HG03045 (cell line): ENCODE measurements around the gene GRK5.

Experiments
- ATAC-seq: cut with Tn5 transposase; IDR thresholded peaks from one replicate; pipeline ENCODE4 v1.9.1; 2021; ENCODE audit warnings: mild to moderate bottlenecking, moderate library complexity; ENCODE audit not compliant: unreplicated experiment

Gene GRK5

GRCh38 chr10:119292968-119293760 lies 85.8 kb downstream of the GRK5 start:
- ATAC-seq = no peak

GRCh38 chr10:119296703-119297102 lies 89.3 kb downstream of the GRK5 start:
- no peak for ATAC-seq

- ATAC-seq = no peak
Observed at GRCh38 chr10:119297207-119297968, 90.0 kb downstream of the GRK5 start.

GRCh38 chr10:119298810-119299209 lies 91.4 kb downstream of the GRK5 start:
- ATAC-seq = no peak

GRCh38 chr10:119299531-119299930 lies 92.2 kb downstream of the GRK5 start:
- ATAC-seq = no peak

- ATAC-seq = no peak
Observed at GRCh38 chr10:119301397-119301796, 94.0 kb downstream of the GRK5 start.

GRCh38 chr10:119302172-119302571 lies 94.8 kb downstream of the GRK5 start:
- ATAC-seq = no peak

GRCh38 chr10:119302591-119303253 lies 95.4 kb downstream of the GRK5 start:
- no peak for ATAC-seq

GRCh38 chr10:119303886-119304285 lies 96.5 kb downstream of the GRK5 start:
- no peak for ATAC-seq

GRCh38 chr10:119304541-119304940 lies 97.2 kb downstream of the GRK5 start:
- ATAC-seq = no peak

- ATAC-seq = peak; percentile 59
Observed at GRCh38 chr10:119305860-119306513, 98.6 kb downstream of the GRK5 start.

- peak; percentile 74 for ATAC-seq
Observed at GRCh38 chr10:119306514-119306951, 99.2 kb downstream of the GRK5 start.

- no peak for ATAC-seq
Observed at GRCh38 chr10:119306986-119307392, 99.6 kb downstream of the GRK5 start.

GRCh38 chr10:119308089-119308488 lies 100.7 kb downstream of the GRK5 start:
- no peak for ATAC-seq

- ATAC-seq = no peak
Observed at GRCh38 chr10:119308551-119309422, 101.4 kb downstream of the GRK5 start.

- no peak for ATAC-seq
Observed at GRCh38 chr10:119309423-119309770, 102.0 kb downstream of the GRK5 start.

- no peak for ATAC-seq
Observed at GRCh38 chr10:119310806-119311205, 103.4 kb downstream of the GRK5 start.

GRCh38 chr10:119312241-119312640 lies 104.9 kb downstream of the GRK5 start:
- ATAC-seq = no peak

- no peak for ATAC-seq
Observed at GRCh38 chr10:119313024-119313423, 105.7 kb downstream of the GRK5 start.

- ATAC-seq = peak; percentile 75
Observed at GRCh38 chr10:119313644-119314043, 106.3 kb downstream of the GRK5 start.
